ENCODE measurements around the gene KCNA4.

- TF ChIP-seq CTCF (IDR thresholded peaks at IDR 0.05), result peak in 8 of 12 donors; percentile 23 to 48 (median 28)
- TF ChIP-seq POLR2A (IDR thresholded peaks at IDR 0.05), result no peak
These were observed 32.4 kb upstream of the KCNA4 start for GRCh38 chr11:30049214-30049613.
